Measurements from ENCODE around the gene CDK8.

Gene CDK8

DNA sequence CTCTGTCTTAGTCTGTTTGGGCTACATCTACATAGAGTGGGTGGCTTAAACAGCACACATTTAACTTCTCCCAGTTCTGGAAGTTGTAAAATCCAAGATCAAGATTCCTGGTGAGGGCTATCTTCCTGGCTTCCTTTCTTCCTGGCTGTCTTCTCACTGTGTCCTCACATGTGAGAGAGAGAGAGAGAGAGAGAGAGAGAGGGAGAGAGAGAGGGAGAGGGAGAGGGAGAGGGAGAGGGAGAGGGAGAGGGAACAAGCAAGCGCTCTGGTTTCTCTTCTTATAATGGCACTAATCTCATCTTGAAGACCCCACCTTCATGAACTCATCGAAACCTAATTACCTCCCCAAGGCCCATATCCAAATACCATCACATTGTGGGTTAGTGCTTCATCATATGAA lies 69.2 kb downstream of the CDK8 start:
- DNase-seq = no peak

DNA sequence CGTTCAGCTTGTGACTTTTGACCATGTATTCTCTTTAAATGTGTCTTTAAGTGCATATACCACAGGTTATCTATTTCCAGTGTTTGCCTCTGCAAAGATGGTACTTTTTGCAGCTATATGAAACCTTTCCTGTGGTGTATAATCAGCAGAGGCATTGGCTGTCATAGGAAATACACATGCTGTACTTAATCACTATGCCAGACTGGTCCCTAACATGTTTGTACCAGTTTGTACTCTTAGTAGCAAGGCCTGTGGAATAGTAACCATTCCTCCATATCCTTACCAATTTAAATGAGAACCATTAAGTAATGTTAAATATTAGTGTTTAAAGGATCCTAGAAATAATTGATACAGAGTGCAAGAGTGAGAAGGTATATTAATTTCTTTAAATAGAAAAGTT lies 69.8 kb downstream of the CDK8 start:
- DNase-seq = no peak

DNA sequence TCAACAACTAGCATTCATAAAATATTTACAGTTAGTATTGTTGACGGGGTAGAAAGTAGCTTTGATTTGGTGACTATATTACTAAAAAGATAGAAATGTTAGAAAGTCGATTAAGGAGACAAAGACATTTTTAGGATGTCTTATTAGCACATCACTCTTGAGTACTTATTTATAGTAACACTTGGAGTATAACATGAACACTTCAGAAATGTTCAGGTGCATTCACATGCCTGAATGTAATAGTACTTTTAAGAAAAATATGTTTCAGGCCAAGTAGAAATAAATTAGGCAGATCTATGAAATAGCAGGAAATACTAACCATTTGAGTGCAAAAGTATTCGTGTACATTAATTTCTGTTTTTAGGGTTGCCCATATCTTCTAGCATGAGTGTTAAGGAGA lies 70.4 kb downstream of the CDK8 start:
- no peak for DNase-seq

DNA sequence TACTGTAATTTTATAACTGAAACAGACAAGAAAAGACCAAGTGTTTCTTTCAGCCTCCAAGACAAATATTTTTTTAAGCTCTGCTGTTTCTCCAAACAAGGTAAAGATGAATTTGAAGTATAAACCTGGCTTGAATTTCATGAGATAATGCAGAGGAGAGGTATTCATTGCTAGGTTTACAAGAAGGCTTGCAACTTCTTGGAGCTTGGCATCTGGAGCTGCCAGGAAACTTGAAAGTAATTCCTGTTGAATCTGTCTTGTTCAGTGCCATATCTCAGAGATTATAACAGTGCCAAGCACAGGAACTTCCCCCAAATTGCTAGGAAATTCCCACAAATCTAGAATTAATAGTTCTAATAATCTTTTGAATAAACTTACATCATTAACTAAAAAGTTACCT lies 70.9 kb downstream of the CDK8 start:
- no peak for DNase-seq

DNA sequence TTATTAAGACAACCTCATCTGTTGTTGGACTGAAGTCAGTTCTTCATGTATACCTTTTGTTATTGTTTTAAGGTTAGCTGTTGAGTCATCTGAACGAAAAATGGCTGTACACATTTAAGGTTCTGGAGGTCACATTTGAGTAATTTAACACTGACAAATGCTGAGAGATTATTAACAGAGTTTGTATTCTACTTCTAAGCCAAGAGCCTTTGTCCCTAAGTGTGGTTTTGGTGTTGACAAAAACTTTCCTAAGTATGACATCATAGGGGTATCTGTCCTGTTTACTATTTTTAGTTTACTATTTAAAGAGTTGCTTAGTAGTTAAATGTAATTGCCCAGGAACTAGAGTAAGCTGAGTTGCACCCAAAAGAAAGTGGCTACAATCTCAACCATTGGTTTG lies 71.9 kb downstream of the CDK8 start:
- no peak for DNase-seq

DNA sequence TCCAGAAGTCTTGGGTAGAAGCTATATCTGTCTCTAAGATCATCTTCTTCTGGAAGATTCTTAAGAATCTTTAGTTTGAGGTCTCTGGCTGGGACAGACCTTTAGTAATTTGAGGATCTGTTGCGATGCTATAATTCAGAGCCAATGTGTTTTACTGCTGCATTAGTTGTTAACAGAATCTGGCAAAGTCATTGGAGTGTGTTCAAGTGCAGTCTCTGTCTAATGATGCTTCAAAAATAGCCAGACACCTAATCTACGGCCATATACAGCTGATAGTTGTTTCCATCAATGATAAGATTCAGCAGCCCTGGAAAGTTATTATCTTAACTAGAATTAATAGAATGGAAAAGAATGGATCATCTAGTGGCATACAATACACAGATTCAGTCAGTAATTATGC lies 72.6 kb downstream of the CDK8 start:
- no peak for DNase-seq

DNA sequence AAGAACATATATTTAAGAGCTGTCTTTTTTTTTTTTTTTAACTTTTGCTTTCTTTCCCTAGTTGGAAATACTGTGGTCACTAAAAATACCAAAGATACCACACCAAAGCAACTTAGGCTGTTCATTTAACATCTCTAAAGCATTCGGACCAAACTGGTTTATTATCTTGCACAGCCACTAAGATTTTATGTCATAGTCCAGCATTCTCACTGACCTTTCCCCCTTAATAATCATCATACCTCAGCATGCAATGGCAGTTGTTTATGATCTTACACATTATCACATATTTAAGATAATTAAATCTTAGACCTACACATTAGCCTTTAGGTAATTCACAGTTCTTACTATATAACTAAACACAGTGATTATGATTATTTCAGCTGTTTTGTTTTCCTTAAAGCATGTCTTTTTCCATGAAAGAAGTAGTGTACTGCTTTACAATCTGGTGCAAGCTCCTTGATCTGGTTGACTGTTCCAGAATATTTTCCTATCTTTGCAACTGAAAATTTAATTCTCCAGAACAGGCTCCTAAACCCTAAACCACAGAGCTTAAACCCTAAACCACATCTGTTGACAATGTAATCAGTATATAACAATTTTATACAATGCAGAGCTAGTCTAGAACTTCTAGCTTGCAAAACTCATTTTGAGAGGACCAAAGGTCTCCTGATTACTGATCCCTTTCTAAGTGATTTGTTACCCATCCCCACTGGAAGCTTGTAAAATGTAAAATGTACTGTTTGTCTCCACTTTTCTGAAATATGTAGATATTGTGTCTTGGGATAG lies 74.2 kb downstream of the CDK8 start:
- no peak for DNase-seq

DNA sequence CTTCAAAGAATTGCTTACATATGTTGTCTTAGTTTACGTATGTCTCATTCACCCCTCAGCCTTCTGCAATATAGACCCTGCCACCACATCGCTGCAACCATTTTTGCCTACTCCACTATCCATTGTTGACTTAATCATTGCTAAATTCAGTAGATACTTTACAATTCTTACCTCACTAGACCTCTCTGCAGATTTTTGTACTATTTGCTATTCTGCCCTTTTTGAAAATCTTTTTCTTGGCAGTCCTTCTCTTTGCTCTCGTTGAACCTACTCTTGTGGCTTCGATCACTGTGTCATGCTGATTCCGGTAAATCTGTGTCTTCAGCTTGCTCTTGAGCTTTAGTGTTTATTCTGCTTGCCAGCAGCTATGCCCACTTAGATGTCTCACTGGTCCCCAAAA lies 81.2 kb downstream of the CDK8 start:
- no peak for DNase-seq

DNA sequence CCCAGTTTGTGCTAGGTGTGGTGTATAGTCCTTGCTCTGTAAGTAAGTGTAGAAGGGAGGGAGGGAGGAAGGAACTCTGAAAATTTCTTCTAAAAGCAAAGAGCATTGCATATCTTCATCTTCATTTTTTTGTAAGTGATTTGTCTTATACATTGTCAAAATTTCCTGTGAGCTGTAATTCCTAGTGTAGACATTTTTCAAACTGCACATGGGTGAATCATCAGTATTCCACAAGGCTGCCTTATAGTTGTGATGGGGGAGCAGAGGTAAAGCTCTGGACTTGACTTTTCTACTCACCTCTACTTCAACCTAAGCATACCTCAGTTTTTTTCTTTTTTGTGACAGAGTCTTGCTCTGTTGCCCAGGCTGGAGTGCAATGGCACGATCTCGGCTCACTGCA lies 86.9 kb downstream of the CDK8 start:
- DNase-seq = no peak

DNA sequence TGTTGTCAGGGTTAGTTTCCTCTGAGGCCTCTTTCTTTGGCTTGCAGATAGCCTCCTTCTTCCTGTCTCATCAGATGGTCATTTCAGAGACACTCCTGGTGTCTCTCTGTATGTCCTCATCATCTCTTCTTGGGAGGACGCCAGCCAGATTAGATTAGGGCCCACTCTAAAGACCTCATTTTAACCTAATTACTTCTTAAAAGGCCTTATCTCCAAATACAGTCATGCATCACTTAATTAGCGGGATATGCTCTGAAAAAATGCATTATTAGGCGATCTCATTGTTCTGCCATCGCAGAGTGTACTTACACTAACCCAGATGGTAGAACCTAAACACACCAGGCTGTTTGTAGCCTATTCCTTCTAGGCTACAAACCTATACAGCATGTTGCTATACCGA lies 89.0 kb downstream of the CDK8 start:
- no peak for DNase-seq

DNA sequence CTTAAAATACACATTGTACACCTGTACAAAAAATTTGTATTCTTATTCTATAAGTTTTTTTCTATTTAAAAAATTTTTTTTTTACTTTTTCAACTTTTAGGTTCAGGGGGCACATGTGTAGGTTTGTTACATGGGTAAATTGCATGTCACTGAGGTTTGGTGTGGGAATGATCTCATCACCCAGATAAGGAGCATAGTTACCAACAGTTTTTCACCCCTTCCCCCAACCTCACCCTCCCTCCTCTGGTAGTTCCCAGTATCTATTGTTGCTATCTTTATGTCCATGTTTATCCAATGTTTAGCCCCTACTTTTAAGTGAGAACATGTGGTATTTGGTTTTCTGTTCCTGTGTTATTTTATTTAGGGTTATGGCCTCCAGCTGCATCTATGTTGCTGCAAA lies 89.9 kb downstream of the CDK8 start:
- DNase-seq = no peak

DNA sequence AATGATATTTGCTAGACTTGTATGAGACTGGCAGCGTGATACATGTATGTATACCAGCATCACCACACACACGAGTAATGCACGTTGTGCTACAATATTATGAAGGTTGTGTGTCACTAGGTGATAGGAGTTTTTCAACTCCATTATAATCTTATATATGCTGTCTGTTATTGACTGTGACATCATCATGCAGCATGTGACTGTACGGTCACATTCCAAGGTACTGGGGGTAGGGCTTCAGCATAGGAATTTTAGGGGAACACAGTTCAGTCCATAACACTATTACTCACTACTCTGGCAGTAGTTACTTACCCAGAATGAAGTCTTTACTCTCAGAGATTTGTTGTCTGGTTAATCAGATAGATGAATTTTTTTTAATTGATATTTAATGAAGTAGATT lies 91.1 kb downstream of the CDK8 start:
- no peak for DNase-seq

DNA sequence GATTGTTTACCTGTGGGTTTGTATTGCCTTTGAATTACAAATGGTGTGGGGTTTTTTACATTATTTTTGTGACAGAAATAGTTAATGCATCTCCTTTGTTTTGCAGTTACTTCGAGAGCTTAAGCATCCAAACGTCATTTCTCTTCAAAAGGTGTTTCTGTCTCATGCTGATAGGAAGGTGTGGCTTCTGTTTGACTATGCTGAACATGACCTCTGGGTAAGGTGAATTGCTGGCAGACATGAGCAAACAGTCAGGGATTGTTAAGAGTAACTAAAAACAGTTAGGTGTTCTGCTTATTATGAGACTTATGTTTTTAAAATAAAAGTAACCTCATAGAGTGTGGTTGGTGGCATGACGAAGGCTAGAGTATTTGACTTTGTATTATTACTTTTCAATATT lies 95.0 kb downstream of the CDK8 start:
- no peak for DNase-seq

DNA sequence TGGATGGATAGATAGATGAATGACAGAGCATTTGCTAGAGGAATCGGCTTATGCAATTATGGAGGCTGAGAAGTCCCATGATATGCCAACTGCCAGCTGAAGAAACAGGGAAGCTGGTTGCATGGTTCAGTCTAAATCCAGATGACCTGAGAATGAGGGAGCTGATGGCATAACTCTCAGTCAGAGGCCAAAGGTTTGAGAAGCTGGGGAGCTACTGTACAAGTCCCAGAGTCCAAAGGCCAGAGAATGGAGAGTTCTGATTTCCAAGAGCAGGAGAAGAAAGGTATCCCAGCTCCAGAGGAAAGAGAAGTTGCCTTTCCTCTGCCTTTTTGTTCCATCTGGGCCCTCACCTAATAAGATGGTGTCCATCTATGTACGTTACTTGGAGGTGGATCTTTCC lies 108.3 kb downstream of the CDK8 start:
- no peak for DNase-seq

DNA sequence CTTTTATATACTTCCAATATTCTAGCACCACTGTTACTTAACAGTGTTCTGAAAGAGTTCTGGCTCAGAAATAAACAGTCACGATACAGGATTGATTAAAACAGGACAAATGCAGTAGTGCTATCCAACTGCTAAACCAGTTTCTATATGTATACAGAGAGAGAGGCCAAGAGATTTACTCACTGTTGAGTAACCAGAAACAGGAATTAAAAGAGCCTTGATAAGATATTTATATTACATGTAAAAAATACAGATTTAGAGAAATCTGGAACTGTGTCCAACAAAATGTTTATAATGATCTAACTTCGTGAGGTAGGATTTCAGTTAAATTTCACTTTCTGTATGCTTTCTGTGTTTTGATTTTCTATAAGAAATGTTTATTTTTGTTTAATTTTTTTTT lies 116.6 kb downstream of the CDK8 start:
- DNase-seq = no peak

DNA sequence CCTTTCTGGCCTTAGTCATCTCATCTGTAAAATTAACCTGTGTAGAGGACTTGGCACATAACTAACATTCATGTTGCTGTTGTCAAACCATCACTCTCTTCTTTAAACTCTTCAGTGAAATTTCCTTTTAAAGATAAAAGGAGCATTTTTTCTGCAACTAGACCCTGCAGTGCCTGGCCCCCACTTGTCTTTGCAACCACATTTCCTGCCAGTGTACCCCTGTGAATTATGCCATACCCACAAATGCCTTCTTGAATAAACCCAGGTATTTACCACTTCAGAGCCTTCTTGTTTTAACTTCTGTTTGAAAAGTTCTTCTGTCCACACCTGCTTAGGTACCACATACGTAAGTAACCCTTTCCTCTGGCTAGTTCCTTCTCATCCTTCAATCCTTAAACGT lies 118.8 kb downstream of the CDK8 start:
- no peak for DNase-seq

DNA sequence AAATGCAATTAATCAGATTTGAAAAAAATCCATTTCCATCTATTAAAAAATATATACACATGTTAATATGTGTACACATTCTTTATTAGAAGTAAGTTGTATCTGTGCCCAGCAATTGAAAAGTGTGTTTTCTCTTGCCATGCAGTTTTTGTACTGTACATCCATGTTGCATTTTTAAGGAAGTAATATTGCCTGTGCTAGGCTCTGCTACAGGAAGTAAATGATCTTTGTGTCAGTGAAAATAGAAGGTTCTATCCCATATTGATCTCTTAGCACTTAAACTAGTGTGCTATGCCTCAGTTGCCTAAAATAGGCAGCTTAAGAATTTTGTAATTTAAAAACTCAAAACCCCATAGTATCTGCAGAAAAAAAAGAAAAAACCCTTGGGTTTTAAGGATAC lies 122.5 kb downstream of the CDK8 start:
- DNase-seq = no peak

DNA sequence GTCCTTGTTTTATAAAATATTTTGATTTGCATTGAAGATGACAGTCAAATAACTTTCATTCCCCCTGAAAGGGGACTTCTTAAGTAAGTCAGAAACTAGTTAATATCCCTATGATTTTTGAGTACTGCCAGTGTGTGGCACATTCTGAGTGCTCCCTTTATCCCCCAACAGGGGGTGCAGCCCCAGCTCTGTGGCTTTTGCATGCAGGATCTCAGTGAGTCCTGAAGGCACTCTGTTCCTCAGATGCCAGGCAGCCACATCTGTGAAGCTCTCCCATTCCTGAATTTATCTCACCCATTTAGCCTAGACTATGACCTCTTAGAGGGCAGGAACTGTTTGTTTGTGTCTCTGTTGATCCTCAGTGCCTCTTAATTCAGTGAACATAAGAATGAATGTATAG lies 123.1 kb downstream of the CDK8 start:
- DNase-seq = no peak

DNA sequence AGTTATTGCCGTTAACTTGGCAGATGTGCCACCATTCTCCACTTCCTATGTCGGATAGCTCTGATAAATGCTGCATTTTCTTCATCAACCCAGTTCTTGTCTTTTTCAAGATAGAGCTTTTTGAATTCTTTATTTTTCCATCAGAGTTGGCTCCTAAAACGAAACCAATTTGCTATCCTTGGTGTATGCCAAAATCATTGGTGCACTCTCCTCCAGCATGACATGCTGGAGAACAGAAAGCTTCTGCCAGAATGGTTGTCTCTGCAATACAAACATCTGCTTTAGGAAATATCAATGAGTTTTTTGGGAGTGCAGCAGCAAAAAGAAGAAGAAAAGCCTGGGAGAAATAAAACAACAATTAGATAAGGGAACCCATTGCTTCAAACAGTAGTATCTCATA lies 124.2 kb downstream of the CDK8 start:
- DNase-seq = no peak

DNA sequence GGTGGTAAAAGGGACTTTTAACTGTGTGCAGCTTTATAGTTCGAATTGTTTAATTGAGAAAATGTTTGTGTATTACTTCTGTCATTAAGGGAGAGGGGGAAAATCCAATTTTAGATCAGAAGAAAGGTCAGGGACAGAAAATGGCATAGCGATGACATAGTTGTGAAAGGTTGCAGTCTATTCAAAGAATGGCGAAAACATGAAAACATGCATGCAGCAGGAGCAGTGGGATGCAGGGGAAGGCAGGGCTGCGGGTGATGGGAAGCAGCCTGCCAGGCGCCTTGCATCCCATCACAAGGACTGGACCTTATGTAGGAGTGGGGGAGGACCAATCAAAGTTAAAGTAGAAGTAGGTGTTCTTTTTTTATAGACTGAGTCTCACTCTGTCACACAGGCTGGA lies 125.9 kb downstream of the CDK8 start:
- DNase-seq = no peak

DNA sequence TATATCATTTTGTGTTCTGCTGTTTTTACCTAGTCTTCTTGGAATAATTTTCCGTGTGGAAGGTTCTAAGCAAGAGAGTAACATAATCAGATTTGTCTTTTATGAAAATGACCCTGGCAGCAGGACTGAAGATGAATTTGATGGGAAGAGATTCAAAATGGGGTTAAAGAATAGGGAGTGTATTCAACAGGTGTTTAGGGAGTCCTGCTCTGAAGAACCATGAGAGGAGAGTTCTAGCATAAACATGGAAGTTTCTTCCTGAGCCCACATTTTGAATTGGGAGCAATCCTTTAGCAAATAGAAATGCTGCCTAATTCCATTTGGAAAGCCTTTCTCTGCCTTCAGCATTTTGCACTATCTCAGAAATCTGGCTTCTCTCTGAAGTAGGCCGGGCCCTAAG lies 127.0 kb downstream of the CDK8 start:
- no peak for DNase-seq

DNA sequence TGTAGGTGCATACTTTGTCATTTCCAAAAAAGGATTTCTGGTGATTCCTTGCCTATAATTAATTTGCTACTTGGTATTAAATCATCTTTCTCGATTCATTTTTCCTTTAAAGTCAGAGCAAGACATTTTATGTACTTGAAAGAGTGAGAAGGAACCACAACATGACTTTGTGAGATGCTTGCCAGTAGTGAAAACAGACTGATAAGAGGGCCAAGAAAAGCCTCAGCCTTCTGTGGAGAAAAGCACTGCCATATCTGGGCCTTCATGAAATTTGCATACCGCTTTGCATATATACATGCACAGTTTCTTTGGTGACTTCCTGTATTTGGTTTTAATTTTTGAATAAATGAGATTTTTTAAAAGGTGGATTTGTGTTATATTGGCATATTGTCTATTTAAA lies 128.4 kb downstream of the CDK8 start:
- DNase-seq = no peak

DNA sequence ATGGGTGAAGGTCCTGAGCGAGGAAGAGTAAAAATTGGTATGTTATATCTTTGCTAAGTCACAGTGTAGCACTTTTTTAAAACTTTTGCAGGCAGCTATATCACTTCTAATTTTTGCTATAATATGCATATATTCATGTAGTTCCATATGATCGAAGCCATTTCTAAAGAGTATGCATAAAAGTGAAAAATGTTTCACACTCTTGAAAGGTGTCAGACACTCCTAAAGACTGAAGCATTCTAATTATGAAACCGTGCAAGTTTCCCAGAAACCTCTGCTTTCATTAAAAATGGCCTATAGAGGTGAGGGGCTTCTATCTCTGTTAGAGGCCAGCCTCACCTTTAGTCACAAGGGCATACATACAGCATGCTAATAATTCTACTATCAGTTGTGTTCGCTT lies 128.9 kb downstream of the CDK8 start:
- DNase-seq = no peak

DNA sequence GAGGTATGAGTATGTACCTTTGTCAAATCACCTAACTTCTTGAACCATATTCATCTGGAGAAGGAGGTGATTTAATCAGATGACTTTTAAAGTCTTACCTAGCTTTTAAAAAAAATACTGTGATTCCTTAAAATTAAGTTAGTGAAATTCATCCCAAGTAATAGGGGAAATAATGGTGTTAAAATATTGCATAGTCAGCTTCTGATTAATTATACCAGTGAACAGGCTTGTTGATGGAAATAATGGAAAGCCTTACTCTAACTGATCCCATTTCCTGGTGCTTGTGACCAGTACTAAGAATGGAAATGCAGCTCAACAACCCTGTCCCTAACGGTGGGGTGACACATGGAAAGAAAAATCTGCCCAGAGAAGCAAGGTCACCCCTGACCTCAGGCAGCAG lies 130.7 kb downstream of the CDK8 start:
- no peak for DNase-seq

DNA sequence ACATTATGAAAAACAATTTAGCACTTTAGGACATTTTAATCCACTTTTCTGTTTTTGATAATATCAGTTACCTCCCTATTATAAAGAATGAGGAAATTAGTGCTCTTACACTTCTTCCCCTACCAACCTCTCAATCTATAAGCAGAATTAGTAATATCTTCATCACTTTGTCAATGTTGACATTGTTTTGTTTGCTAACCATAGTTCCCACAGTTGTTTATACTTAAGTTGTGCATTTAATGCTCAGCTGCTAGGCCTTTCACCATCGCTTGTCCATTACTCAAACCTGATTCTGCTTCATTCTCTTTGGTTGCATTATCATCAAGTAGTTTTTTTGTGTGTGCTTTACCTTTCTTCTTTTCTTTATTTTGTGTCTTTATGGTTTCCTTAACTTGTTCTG lies 132.1 kb downstream of the CDK8 start:
- DNase-seq = no peak

DNA sequence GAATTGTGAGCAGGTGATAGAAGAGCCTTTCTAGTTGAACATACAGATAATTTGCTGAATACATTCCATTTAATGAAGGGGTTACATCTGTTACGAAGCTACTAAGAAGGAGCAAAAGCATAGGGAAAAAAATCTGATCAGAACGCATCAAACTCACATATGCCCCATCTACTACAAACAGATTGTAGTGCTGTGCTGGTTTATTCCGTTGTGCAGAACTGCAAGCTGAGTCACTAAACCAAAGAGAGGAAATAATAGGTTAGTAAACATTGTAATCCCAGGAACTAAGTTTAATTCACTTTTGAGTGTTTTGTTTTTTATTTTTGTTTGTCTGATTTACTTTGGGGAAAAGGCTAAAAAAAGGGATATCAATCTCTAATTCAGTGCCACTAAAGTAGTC lies 136.3 kb downstream of the CDK8 start:
- DNase-seq = no peak

Measured in stimulated activated CD4-positive, alpha-beta T cell treated with anti-CD3 and anti-CD28 coated beads, Interleukin-4, amount 100 ng/mL, for 4 hours (primary cell).